ENCODE measurements around the gene KMT5C.

KMT5C gene

GRCh38 chr19:55379174-55379573 lies 39.5 kb downstream of the KMT5C start:
- no peak for DNase-seq (ENCODE audit: low spot score)
- no peak for TF ChIP-seq CTCF (IDR thresholded peaks at IDR 0.05; ENCODE audit: extremely low read depth, insufficient read depth, missing control alignments)
- in situ Hi-C loops (cut with MboI; ENCODE audit: low pct_unique_long_range_greater_than_20kb, low sequenced_read_pairs, unreplicated experiment): no loop called here

DNA sequence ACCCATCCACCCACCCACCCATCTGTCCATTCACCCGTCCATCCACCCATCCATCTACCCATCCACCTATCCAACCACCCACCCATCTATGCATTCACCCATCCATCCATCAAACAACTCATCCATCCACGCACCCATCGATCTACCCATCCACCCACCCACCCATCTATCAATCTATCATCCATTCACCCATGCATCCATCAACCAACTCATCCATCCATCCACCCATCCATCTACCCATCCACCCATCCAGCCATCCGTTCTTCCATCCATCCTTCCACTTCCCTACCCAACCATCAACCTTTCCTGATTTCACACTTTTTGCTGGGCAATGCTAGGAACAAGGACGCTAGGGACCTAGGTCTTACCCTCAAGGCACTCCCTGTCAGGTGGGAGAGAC lies 42.3 kb downstream of the KMT5C start:
- TF ChIP-seq CTCF (IDR thresholded peaks at IDR 0.05; ENCODE audit: extremely low read depth, insufficient read depth, missing control alignments): no peak
- in situ Hi-C loops (cut with MboI; ENCODE audit: low pct_unique_long_range_greater_than_20kb, low sequenced_read_pairs, unreplicated experiment): no loop called here
- no peak for DNase-seq (ENCODE audit: low spot score)

DNA sequence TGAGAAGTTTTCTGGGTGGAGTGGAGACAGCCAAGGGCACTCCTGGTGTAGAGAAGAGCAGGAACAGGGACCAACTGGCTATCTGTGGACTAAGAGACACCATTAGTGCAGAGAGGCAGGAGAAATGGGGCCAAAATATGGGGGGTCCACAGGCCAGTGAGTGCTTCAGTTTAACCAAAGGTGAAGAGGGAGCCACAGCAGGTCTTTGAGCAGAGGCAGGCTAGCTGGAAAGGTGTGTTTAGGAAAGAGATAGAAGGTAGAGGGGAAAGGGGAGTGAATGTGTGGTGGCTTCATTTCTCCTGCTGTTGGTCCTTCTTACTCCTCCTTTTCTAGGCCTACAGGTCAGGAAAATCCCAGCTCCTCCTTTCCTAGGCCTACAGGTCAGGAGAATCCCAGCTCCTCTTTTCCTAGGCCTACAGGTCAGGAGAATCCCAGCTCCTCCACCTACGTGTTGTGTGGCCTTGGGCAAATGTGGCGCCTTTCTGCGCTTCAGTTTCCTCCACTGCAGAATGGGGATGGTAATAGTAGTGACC lies 42.9 kb downstream of the KMT5C start:
- no peak for TF ChIP-seq CTCF (IDR thresholded peaks at IDR 0.05; ENCODE audit: extremely low read depth, insufficient read depth, missing control alignments)
- in situ Hi-C loops (cut with MboI; ENCODE audit: low pct_unique_long_range_greater_than_20kb, low sequenced_read_pairs, unreplicated experiment): no loop called here
- no peak for DNase-seq (ENCODE audit: low spot score)

DNA sequence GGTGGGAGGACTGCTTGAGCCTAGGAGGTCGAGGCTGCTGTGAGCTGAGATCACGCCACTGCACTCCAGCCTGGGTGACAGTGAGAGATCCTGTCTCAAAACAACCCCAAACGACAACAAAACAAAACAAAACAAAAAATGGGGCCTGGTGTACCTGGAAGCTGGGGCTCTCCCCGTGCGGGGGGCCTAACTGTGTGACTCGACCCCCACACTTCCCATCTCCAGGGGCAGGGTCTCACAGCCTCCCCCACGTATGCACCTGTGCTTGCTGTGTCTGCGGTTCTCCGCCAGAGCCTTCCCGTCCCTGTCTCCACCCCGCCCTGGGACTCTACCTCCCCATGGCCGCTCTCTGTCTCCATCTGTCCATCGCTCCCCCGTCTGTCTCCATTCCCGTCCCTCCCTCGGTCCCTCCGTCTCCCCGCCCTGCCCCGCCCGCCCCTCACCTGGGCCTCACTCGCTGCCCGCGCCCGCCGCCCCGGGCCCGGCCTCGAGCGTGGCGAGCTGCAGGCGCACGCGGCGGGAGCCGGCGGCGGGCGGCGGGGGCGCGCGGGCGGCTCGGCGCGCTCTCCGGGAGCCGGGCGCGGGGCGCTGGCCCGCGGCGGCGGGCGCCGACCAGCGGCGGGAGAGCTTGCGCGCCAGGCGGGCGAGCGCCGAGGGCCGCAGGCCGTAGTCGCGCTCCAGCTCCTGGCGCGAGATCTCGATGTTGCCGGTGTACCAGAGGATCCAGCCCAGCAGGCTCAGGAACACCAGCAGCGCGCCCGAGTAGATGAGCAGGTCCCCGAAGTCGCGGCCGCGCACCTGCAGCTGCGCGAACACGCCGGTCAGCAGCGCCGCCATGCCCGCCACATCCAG lies 43.8 kb downstream of the KMT5C start:
- DNase-seq (ENCODE audit: low spot score): peak; percentile 91
- in situ Hi-C loops (cut with MboI; ENCODE audit: low pct_unique_long_range_greater_than_20kb, low sequenced_read_pairs, unreplicated experiment): no loop called here
- peak; percentile 47 for TF ChIP-seq CTCF (IDR thresholded peaks at IDR 0.05; ENCODE audit: extremely low read depth, insufficient read depth, missing control alignments)

- TF ChIP-seq CTCF (IDR thresholded peaks at IDR 0.05; ENCODE audit: extremely low read depth, insufficient read depth, missing control alignments): no peak
- in situ Hi-C loops (cut with MboI; ENCODE audit: low pct_unique_long_range_greater_than_20kb, low sequenced_read_pairs, unreplicated experiment): no loop called here
- DNase-seq (ENCODE audit: low spot score): peak; percentile 69
These were observed 44.6 kb downstream of the KMT5C start, which contains the start of gene TMEM238 for GRCh38 chr19:55384131-55384919. TSS of gene TMEM238 (minus strand) at chr19:55384292. CDS start at chr19:55384259, 33 bp downstream.

DNA sequence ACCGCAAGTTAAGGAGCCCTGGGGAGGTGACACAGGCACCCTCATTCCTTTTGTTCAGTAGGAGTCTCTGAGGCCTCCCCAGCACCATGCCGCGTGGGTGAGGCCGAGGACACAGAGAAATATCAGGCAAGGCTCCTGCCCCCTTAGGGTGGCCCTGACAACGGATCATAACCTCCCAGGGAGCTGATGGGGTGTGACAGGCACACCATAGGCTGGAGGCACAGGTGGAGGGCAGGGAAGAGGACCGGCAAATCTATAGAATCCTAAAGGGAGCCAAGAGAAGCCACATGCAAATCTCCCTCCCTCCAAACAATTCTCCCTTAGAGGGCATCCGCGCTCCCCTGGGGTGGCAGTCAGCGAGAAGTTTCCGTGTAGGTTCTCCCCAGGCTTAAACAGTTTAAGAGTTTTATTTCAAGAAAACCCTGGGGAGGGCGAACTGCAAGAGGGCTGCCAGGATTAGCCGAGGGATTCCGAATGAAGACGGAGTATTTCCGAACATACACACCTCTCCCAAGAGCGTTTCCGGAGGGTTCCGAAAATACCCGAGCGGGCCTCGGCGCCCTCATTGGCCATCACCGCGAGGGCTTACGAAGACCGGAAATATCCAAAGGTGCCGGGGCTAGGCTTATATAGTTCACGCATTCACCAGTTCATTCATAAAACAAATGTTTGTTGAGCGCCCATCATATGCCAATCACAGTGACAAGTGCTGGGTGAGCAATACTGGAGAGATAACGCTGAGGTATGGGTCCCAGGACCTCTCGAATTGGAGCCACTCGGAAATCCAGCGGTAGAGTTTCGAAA lies 45.4 kb downstream of the KMT5C start:
- no peak for TF ChIP-seq CTCF (IDR thresholded peaks at IDR 0.05; ENCODE audit: extremely low read depth, insufficient read depth, missing control alignments)
- in situ Hi-C loops (cut with MboI; ENCODE audit: low pct_unique_long_range_greater_than_20kb, low sequenced_read_pairs, unreplicated experiment): no loop called here
- peak; percentile 98 for DNase-seq (ENCODE audit: low spot score)

Measured in GM13977 (cell line).